Lower leg skin (tissue), 4 donors: ENCODE results near the gene FAM186B. TPM values are rescaled to one million over a fixed set of nuclear protein-coding genes. Genes with fewer than 3 reads are reported as not detected.
A peak's percentile ranks its signal among the peaks of the same experiment; 100 is the strongest.

Experiments used
- DNase-seq, 2 donors: peaks; one replicate each; pipeline ENCODE4 v3.0.0-alpha.2; 2019; ENCODE audit warnings: low spot score in 2 of 2
- H3K4me3 ChIP-seq: fragments of 200-600 bp; sonication (generic); 2 replicates; pipeline ENCODE4 v1.5.1; 2017; ENCODE audit warnings: mild to moderate bottlenecking, low read depth; ENCODE audit not compliant: poor library complexity, severe bottlenecking
- CTCF ChIP-seq, 3 donors: fragments of 450-650 bp; IDR thresholded peaks; one replicate each; pipeline ENCODE4 v1.5.1; 2016; ENCODE audit warnings: antibody characterized with exemption in 3 of 3, mild to moderate bottlenecking in 3 of 3, moderate library complexity in 2 of 3
- POLR2A ChIP-seq, 2 donors: fragments of 450-650 bp; IDR thresholded peaks; one replicate each; pipeline ENCODE4 v1.6.1; 2016 to 2017; ENCODE audit warnings: antibody characterized with exemption in 2 of 2, mild to moderate bottlenecking in 1 of 2, moderate library complexity in 1 of 2
- WGBS, 2 donors: methylation state at CpG; one replicate each; pipeline ENCODE4 v1.1.5; 2018; 5-methylcytosine and 5-hydroxymethylcytosine counted together
- intact Hi-C: fragments of 100-400 bp; cut with DNase I; formaldehyde crosslinking; loops from one replicate; pipeline ENCODE4 v1.15.0; 2023; ENCODE audit warnings: low total_unique reads
- total RNA-seq, 4 donors: library from RNA; depleted of rRNA; stranded (reverse); fragments of >200 nt; gene quantifications; one replicate each; pipeline ENCODE4 v1.1.0, GENCODE V29; 2016

FAM186B gene
- total RNA-seq, 4 donors from 2014 or later, result 0.21 to 1.1 (median 0.57) TPM

GRCh38 chr12:49588721-49589516 is 16.5 kb downstream of the FAM186B start:
- DNase-seq, result peak in 1 of 2 donors; percentile 45
- TF ChIP-seq CTCF (IDR thresholded peaks at IDR 0.05) (no peak), POLR2A (IDR thresholded peaks at IDR 0.05) (no peak)
- intact Hi-C loops, result no loop called here
- no peak overlapping the region for H3K4me3 ChIP-seq
- 59 to 68% methylated on average over 4 of the region's 4 CpGs for WGBS, 2 donors

- no peak overlapping the region for H3K4me3 ChIP-seq
- peak in 1 of 2 donors; percentile 69 for DNase-seq
- no peak for TF ChIP-seq POLR2A (IDR thresholded peaks at IDR 0.05)
- no peak for TF ChIP-seq CTCF (IDR thresholded peaks at IDR 0.05)
- 90 to 92% methylated on average over 7 of the region's 7 CpGs for WGBS, 2 donors
- intact Hi-C loops, result no loop called here
Measured at GRCh38 chr12:49588281-49588680, 17.2 kb downstream of the FAM186B start.

- intact Hi-C loops, result no loop called here
- H3K4me3 ChIP-seq, result no peak overlapping the region
- TF ChIP-seq CTCF (IDR thresholded peaks at IDR 0.05), result no peak
- no peak for TF ChIP-seq POLR2A (IDR thresholded peaks at IDR 0.05)
- DNase-seq, result peak in 1 of 2 donors; percentile 49
- 88 to 94% methylated on average over 11 of the region's 11 CpGs for WGBS, 2 donors
Measured at GRCh38 chr12:49587174-49587908, 18.1 kb downstream of the FAM186B start.

- H3K4me3 ChIP-seq, result no peak overlapping the region
- peak in 1 of 2 donors; percentile 79 for DNase-seq
- intact Hi-C loops, result no loop called here
- 89 to 90% methylated on average over 15 to 16 of the region's 16 CpGs for WGBS, 2 donors
- TF ChIP-seq POLR2A (IDR thresholded peaks at IDR 0.05), result no peak
- TF ChIP-seq CTCF (IDR thresholded peaks at IDR 0.05), result no peak
Measured at GRCh38 chr12:49585477-49586459, 19.7 kb downstream of the FAM186B start.

GRCh38 chr12:49584591-49584990 is 20.8 kb downstream of the FAM186B start:
- no peak overlapping the region for H3K4me3 ChIP-seq
- 77 to 81% methylated on average over 7 of the region's 7 CpGs for WGBS, 2 donors
- intact Hi-C loops, result no loop called here
- no peak for TF ChIP-seq CTCF (IDR thresholded peaks at IDR 0.05)
- TF ChIP-seq POLR2A (IDR thresholded peaks at IDR 0.05), result no peak
- DNase-seq, result peak in 1 of 2 donors; percentile 50
